Skin epidermis (tissue), 12 donors: ENCODE results near the gene RELL2.

Experiments used
- H3K27ac ChIP-seq, 21 experiments: fragments of 200-600 bp; sonication (generic) in 11 of 21; one replicate each; pipeline ENCODE4 v1.5.0; 2020; ENCODE audit warnings: mild to moderate bottlenecking in 3 of 21, inconsistent platforms in 2 of 21, moderate library complexity in 2 of 21
- H3K4me3 ChIP-seq, 7 experiments: fragments of 200-600 bp; sonication (generic) in 2 of 7; one replicate each; pipeline ENCODE4 v1.5.0; 2020; ENCODE audit warnings: inconsistent platforms in 2 of 7, mild to moderate bottlenecking in 2 of 7, moderate library complexity in 1 of 7

RELL2 gene

DNA sequence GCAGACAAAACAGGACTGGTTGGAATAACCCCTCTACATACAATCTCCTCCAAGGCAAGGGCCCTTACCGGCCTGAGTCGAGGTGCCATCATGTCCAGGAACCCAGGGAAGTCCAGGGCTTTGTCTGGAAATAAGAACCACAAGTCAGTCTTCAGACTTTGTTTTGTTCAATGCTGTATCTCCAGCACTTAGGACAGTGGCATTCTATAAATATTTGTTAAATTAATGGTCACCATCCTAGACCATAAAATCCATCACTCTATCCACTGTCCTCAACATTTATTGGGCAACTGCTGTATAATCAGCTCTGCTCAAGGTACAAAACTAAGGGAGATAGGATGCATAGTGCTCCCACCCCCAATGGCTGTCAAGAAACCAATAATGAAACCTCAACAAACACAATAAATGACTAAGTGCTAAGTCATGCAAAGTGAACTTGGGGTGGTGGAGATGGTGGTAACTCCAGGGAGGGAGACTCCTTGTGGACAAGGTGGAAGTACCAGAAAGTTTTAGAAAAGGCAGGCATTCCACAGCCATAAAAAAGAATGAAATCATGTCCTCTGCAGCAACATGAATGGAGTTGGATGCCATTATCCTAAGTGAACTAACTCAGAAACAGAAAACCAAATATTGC is 5.0 kb downstream of the RELL2 start:
- no peak overlapping the region for H3K27ac ChIP-seq
- H3K4me3 ChIP-seq = no peak overlapping the region

GRCh38 chr5:141646026-141646425 is 9.2 kb downstream of the RELL2 start:
- peak overlapping the region in 1 of 21 experiments; percentile 3 for H3K27ac ChIP-seq

DNA sequence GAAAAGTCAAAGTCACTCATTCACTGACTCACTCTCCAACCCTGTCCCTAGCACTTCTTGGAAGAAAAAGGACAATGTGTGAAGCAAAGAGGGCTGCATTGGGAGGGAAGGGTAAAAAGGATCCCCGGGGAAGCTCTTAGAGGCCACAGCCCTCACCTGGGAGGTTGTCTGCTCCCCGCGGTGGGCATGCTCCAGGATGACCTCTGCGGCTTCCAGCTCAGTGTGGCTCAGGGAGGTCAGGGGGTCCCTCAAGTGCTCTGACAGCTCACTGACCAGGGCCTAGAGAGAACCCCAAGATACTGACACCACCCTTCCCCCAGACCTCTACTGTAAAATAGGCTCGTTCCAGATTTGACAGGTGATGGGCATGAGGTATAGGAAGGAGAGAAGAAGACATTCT is 10.4 kb downstream of the RELL2 start:
- H3K27ac ChIP-seq = no peak overlapping the region
- no peak overlapping the region for H3K4me3 ChIP-seq

More at GRCh38 chr5:141646026-141646425, 9.2 kb downstream of the RELL2 start:
- H3K4me3 ChIP-seq = no peak overlapping the region

DNA sequence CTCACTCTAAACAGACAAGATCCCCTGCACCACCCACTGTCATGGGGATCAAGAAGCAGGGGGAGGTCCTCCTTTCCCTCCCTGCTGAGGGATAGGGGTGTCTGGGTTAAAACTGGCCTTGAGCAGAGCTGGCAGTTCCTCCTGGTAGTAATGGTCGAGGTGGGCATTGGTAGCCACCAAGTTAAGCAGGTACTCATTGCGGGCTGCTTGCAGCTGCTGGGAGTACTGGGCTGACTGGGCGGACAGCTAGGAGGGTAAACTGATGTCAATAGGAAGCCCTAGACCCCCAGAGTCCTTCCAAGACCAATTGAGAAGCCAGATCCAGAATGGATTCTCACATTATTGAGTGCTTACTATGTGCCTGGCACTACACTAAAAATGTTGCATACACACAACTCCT is 11.1 kb downstream of the RELL2 start:
- Histone ChIP-seq H3K4me3 (no peak overlapping the region), H3K27ac (no peak overlapping the region)

DNA sequence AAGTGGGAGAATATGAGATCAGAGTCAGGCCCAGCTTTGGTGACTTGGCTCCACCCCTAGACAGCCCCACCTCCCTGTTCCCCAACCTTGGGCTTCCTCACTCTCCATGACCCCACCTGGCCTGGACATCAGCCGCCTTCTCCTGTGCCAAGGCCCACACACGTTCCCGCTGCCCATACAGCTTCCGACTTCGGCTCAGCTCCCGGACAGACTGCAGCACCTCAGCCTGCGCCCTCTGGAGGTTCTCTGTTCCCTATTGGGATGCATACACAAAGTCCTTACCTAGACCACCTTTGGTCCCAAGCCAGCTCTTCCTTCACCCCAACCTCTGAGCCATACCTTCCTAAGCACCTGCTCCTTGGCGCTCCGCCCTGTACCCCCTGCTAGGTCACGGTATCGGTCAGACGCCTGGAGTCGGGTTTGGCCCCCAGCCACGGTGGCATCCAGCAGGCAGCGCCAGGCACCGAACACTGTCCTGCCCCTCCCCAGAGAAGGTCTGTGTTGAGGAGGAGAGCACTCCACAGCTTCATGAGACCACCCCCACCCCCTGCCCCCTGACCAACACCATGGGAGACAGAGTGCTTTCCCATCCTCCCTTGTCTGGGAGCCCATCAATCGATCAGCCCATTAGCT is 12.4 kb downstream of the RELL2 start:
- Histone ChIP-seq H3K4me3 (no peak overlapping the region), H3K27ac (no peak overlapping the region)

- Histone ChIP-seq H3K27ac (peak overlapping the region in 1 of 21 experiments; percentile 67), H3K4me3 (no peak overlapping the region)
Observed at GRCh38 chr5:141649972-141650371, 13.2 kb downstream of the RELL2 start.

GRCh38 chr5:141650851-141651727 is 14.3 kb downstream of the RELL2 start, which contains the start of gene FCHSD1:
Gene FCHSD1 (minus strand): TSS chr5:141651418. CDS start chr5:141651368, 50 bp downstream.
- Histone ChIP-seq H3K27ac (peak within 1 kb of the TSS in 20 of 21 experiments; percentile 21 to 83 (median 68)), H3K4me3 (peak within 1 kb of the TSS; percentile 47 to 69 (median 52))

DNA sequence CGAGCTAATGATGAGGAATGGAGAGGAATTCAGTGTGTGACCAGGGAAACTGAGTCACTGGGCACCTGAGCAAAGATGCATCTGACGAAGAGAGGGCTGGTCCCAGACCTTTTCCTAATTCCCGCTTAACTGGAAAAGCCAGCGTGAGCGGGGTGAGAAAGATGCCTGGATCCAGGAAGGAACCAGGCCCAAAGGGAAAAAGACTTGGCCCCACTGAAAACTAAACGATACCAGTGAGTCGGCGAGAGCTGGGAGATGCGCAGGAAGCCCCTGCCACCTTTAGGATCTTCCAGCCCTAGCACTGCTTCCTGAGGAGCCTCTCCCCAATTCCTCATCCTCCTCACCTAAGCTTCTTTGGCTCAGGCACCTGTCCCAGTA is 14.9 kb downstream of the RELL2 start:
- H3K27ac ChIP-seq = peak overlapping the region in 19 of 21 experiments; percentile 21 to 83 (median 67)

DNA sequence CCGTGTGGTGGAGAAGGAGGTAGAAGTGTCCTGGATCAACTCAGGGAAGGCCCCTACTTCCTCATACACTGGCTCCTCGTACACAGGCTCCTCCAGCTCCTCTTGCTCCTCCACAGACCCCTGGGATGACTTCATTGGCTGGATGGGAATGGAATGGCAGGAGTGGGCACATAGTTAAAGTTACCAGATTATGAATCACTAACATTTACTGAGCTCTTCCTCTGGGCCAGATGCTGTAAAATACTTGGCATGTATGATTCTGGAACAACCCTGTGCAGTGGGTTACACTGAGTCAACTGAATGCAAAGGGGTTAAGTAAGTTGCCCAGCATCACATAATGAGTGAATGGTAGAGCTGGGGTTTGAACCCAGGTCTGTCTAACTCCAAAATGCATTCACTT is 17.5 kb downstream of the RELL2 start:
- H3K27ac ChIP-seq = no peak overlapping the region
- H3K4me3 ChIP-seq = no peak overlapping the region

More for the DNA sequence above, 14.9 kb downstream of the RELL2 start:
- peak overlapping the region; percentile 47 to 69 (median 52) for H3K4me3 ChIP-seq

DNA sequence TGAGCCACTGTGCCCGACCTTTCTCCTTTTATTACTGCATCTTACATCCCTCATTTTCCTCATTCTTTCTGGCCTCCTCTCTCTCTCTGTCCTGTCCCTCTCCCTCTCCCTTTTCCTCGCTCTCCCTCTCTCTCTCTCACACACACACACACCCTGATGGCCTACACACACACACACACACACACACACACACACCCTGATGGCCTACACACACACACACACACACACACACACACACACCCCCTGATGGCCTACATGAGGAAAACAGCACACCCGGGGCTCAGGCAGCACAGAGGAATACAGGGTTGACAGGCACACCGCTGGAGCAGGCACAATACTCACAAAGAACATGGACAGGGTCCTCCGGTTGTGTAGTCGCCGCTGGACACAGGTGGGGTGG is 18.2 kb downstream of the RELL2 start:
- Histone ChIP-seq H3K27ac (no peak overlapping the region), H3K4me3 (no peak overlapping the region)

- Histone ChIP-seq H3K27ac (no peak overlapping the region), H3K4me3 (no peak overlapping the region)
Observed at GRCh38 chr5:141656396-141656795, 19.6 kb downstream of the RELL2 start.

GRCh38 chr5:141657404-141657803 is 20.6 kb downstream of the RELL2 start:
- H3K27ac ChIP-seq = no peak overlapping the region

DNA sequence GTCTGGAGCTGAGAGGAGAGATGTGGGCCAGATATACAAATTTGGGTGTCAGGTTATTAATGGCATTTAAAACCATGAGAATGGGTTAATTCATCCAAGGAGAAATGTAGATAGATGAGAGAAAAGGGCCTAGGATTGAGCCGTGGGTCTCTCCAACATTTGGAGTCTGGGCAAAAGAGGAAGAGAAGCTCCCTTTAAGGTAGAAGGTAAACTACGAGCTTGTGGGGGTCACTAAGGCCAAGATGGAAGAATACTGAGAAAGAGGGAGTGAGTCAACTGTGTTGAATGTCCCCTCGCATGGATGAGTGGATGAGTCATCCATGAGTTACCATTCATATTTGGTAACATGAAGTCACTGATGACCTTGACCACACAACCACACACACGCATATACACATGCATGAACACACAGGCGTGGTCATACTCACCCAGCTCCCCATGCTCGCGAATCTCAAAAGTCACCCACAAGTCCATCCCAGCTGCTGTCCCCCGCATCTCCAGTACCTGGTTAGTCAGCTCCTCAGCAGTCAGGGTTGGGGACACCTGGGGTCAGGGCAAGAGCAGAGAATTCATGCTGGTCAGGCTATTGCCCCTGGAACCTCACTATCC is 21.2 kb downstream of the RELL2 start:
- Histone ChIP-seq H3K27ac (no peak overlapping the region), H3K4me3 (no peak overlapping the region)

More at GRCh38 chr5:141657404-141657803, 20.6 kb downstream of the RELL2 start:
- no peak overlapping the region for H3K4me3 ChIP-seq

- Histone ChIP-seq H3K4me3 (no peak overlapping the region), H3K27ac (no peak overlapping the region)
Observed at GRCh38 chr5:141662028-141662427, 25.2 kb downstream of the RELL2 start.

DNA sequence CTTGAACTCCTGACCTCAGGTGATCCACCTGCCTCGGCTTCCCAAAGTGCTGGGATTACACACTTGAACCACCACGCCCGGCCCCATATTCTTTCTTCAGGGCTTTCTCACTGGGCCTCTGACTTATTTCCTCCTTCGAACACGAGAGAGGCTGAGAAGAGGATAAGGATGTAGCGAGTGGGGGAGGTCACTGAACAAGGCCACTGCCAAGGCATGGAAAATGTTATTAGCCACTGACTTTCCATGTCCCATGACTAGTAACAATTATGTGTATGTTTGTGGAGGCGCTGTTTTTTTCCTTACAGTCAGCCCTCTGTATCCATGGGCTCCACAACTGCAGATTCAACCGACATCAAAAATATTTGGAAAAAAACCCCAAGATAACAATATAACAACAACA is 26.7 kb downstream of the RELL2 start:
- no peak overlapping the region for H3K4me3 ChIP-seq
- H3K27ac ChIP-seq = no peak overlapping the region

- H3K4me3 ChIP-seq = no peak overlapping the region
- no peak overlapping the region for H3K27ac ChIP-seq
Observed at GRCh38 chr5:141664733-141665461, 28.1 kb downstream of the RELL2 start.

GRCh38 chr5:141665995-141666940 is 29.5 kb downstream of the RELL2 start:
- Histone ChIP-seq H3K27ac (no peak overlapping the region), H3K4me3 (no peak overlapping the region)

DNA sequence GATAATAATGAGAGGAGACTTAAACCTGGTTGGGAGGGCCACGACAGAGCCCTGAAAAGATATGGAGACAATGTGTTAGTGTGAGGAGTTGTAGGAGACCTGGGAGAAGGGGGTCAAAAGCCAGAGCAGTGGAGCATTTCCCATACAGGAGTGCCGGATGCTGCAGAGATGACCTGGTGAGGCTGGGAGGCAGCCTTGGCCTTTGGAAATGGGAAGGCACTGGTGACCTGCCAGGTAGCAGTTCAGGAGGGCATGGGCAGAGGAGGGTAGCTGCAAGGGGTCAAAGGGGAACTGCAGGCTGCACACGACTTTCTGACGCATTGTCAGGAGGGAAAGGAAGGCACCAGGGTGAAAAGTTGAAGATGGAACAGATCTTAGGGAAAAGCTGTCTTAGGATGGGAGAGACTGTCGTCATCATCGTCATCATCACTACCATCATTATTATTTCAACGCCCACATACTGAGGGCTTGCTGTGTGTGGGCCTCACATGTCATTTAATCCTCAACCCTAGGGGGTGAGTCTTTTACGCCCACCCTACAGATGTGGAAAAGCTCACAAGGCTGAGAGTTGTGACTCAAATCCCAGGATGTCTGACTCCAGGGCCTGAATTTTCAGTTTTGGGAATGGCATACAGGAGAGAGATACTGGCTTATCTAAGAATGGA is 31.9 kb downstream of the RELL2 start:
- H3K4me3 ChIP-seq = no peak overlapping the region
- no peak overlapping the region for H3K27ac ChIP-seq
